WERI-Rb-1 (cell line): Measurements from ENCODE around the gene RNF5.
"Not testable (repeated sequence)": the region's sequence is repeated elsewhere in the genome, so short reads cannot be mapped to it uniquely, and the experiment has no call there.

Experiments used
- DNase-seq: peaks from one replicate; pipeline ENCODE4 v3.0.0-alpha.2; 2020
- H3K27ac ChIP-seq: fragments of 250-450 bp; sonication (Bioruptor Pico); 2 replicates; pipeline ENCODE4 v1.5.1; 2020; ENCODE audit warnings: mild to moderate bottlenecking, moderate library complexity
- H3K27me3 ChIP-seq: fragments of 250-450 bp; sonication (Bioruptor Pico); 2 replicates; pipeline ENCODE4 v1.5.1; 2021; ENCODE audit warnings: mild to moderate bottlenecking, low read depth, moderate library complexity; ENCODE audit not compliant: insufficient read depth, severe bottlenecking
- H3K36me3 ChIP-seq: fragments of 250-450 bp; sonication (Bioruptor Pico); 2 replicates; pipeline ENCODE4 v1.5.1; 2020; ENCODE audit warnings: mild to moderate bottlenecking, moderate library complexity
- H3K4me3 ChIP-seq: 2 replicates; pipeline ENCODE4 v1.5.1; 2011; ENCODE audit warnings: low read depth, mild to moderate bottlenecking, control low read depth, low read length
- H3K9me3 ChIP-seq: fragments of 250-450 bp; sonication (Bioruptor Pico); 2 replicates; pipeline ENCODE4 v1.5.1; 2021; ENCODE audit warnings: mild to moderate bottlenecking, moderate library complexity; ENCODE audit not compliant: severe bottlenecking
- CTCF ChIP-seq: IDR thresholded peaks from 2 replicates; pipeline ENCODE4 v1.5.1; 2011; ENCODE audit warnings: low read depth, mild to moderate bottlenecking, control low read depth, inconsistent platforms, low read length

The RNF5 gene

GRCh38 chr6:32190054-32190851, 12.0 kb downstream of the RNF5 start, which contains the start of gene PBX2:
Gene PBX2, minus strand, starts transcription at chr6:32190202. Its CDS starts 287 bp downstream, at chr6:32189915.
- no peaks in the 10 kb centered on the region for H3K9me3 ChIP-seq
- H3K27me3 ChIP-seq, result no peaks in the 10 kb centered on the region
- peak; percentile 97 for DNase-seq
- 0 out of 2 replicates have a peak, but pooled peaks have one; percentile 8 for TF ChIP-seq CTCF
- H3K36me3 ChIP-seq, result peaks cover 27% of the 10 kb centered on the region
- peak within 1 kb of the TSS; percentile 88 for H3K27ac ChIP-seq
- peak within 1 kb of the TSS; percentile 53 for H3K4me3 ChIP-seq

- no peak for TF ChIP-seq CTCF
- Histone ChIP-seq H3K27ac (peak overlapping the region; percentile 88), H3K9me3 (no peaks in the 10 kb centered on the region), H3K36me3 (peaks cover 27% of the 10 kb centered on the region), H3K27me3 (no peaks in the 10 kb centered on the region), H3K4me3 (peak overlapping the region; percentile 53)
- no peak for DNase-seq
These were observed 12.9 kb downstream of the RNF5 start for GRCh38 chr6:32190911-32191677.

GRCh38 chr6:32191696-32192607, 13.7 kb downstream of the RNF5 start:
- TF ChIP-seq CTCF, result no peak
- H3K4me3 ChIP-seq, result no peak overlapping the region
- no peak overlapping the region for H3K27ac ChIP-seq
- DNase-seq, result no peak
- peaks cover 20% of the 10 kb centered on the region for H3K36me3 ChIP-seq
- no peaks in the 10 kb centered on the region for H3K9me3 ChIP-seq
- no peaks in the 10 kb centered on the region for H3K27me3 ChIP-seq

GRCh38 chr6:32192608-32193039, 14.4 kb downstream of the RNF5 start, which contains the start of gene GPSM3:
Gene GPSM3, minus strand, starts transcription at chr6:32192643. Its CDS starts 130 bp downstream, at chr6:32192513.
- no peak for DNase-seq
- no peak for TF ChIP-seq CTCF
- H3K9me3 ChIP-seq, result no peaks in the 10 kb centered on the region
- H3K4me3 ChIP-seq, result no peak within 1 kb of the TSS
- no peaks in the 10 kb centered on the region for H3K27me3 ChIP-seq
- peaks cover 13% of the 10 kb centered on the region for H3K36me3 ChIP-seq
- H3K27ac ChIP-seq, result no peak within 1 kb of the TSS

GRCh38 chr6:32193096-32193495, 14.9 kb downstream of the RNF5 start:
- not testable (repeated sequence) for H3K36me3 ChIP-seq, H3K4me3 ChIP-seq, H3K27me3 ChIP-seq, DNase-seq, H3K27ac ChIP-seq, H3K9me3 ChIP-seq
